CD4-positive, alpha-beta T cell treated with Interleukin-12 subunit alpha and Interleukin-12 subunit beta, for 1 hour (primary cell): ENCODE measurements around the gene DUSP21.
"Not testable (repeated sequence)": the region's sequence is repeated elsewhere in the genome, so short reads cannot be mapped to it uniquely, and the experiment has no call there.

Experiments used
- DNase-seq: peaks from one replicate; pipeline ENCODE4 v3.0.0-alpha.2; 2020

The DUSP21 gene

DNA sequence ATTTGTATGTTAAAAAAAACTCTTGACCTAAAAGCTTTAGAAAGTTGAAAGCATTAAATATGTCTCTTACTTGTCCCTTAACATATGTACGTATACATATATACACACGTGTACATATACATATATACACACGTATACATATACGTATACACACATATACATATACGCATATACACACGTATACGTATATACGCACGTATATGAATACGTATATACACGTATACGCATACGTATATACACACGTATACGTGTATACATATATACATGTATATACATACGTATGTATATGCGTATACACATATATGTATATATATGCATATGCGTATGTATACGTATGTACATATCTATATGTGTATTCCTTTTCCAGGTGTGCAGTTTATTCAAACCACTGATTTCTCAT is 32.9 kb downstream of the DUSP21 start:
- DNase-seq: no peak

DNA sequence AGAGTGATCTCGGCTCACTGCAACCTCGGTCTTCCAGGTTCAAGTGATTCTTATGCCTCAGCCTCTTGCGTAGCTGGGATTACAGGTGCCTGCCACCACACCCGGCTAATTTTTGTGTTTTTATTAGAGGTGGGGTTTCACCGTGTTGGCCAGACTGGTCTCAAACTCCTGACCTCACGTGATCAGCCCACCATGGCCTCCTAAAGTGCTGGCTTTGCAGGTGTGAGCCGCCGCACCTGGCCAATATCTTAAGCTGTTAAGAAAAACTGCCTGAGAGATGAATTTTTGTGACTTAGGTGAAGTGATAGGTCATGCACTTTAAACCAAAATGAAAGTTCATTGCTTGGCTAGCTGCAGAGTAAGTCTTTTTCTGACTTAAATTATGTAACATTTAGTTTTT is 35.0 kb downstream of the DUSP21 start:
- DNase-seq: no peak

DNA sequence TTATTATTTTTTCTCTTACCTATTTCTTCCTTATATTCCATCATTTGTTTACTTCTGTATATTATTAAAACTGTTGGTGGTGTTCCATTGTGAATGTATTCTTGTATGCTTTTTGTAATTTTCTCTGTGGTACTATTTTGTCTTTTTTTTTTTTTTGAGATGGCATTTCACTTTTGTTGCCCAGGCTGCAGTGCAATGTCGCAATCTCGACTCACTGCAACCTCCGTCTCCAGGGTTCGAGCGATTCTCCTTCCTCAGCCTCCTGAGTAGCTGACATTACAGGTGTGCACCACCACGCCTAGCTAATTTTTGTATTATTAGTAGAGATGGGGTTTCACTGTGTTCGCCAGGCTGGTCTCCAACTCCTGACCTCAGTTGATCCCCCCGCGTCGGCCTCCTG is 37.7 kb downstream of the DUSP21 start:
- DNase-seq: no peak

DNA sequence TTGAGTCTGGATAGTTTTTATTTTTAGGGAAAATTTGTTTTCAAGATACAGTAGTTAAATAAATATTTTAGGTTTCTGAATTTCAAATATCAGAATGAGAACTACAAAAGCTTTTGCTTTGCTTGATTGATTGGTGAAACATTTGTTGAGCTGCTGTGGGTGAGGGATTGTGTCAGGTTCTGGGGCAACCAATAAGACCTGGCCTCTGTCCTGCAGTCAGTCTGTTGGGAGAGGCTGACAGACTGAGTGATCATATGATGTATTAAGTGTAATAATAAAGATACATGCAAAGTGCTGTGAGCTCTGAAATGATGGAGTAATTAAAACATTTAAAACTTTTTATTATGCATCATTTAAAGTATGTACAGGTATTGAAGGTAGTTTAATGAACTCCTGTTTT is 38.8 kb downstream of the DUSP21 start:
- DNase-seq: no peak

DNA sequence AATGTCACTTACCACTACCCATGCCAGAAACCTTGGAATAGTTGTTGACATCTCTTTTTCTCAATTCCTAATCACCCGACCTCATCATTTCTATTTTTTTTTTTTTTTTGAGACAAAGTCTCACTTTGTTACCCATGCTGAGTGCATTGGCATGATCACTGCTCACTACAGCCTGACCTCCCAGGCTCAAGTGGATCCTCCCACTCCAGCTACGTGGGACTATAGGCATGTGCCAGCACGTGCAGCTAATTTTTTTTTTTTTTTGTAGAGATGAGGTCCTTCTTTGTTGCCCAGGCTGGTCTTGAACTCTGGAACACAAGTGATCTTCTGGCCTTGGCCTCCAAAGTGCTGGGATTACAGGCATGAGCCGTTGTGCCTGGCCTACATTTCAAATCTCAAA is 41.1 kb downstream of the DUSP21 start:
- no peak for DNase-seq

DNA sequence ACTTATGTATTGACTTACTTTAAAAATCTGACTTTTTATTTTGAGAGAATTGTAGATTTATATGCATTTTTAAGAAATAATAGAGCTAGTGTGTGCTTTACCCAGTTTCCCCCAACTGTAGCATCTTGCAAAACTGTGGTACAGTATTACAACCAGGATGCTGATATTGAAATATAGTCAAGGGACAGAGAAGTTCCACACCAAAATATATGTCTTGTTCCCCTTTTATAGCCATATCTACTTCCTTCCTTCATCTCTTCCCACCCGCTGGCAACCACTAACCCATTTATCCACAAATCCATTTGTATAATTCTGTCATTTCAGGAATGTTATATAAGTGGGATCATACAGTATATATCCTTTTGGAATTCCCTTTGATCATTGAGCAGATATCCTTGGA is 46.0 kb downstream of the DUSP21 start:
- no peak for DNase-seq

GRCh38 chrX:44890247-44890646 is 46.4 kb downstream of the DUSP21 start:
- DNase-seq: no peak

- not testable (repeated sequence) for DNase-seq
These were observed 46.9 kb downstream of the DUSP21 start for GRCh38 chrX:44890687-44891086.

DNA sequence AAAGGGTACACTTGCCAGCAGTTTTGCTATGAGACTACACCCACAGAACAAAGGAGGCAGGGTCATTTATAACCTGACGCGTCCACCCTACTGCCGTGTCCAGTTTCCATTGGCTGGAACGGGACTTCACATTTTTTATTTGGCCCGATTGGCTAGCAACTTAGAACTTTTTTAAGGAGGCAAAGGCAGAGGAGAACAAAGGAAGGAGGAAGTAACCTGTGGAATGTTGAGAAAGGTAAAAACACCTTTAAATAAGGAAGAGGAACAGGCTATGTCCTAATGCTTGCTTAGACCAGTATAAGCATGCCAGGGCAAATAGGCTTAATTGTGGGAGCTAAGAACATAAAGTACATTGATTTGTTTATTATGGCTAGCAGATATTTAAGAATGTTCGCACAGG is 47.8 kb downstream of the DUSP21 start:
- DNase-seq: no peak
